H1 (cell line): Measurements from ENCODE around the gene ADRA2A. TPM values are rescaled to one million over a fixed set of nuclear protein-coding genes. Genes with fewer than 3 reads are reported as not detected.

ENCODE experiments used
- polyA plus RNA-seq, 7 experiments: library from polyadenylated mRNA; depleted of rRNA in 3 of 7; stranded (reverse) in 5 of 7; unstranded in 2 of 7; fragments of >200 nt in 5 of 7; fragments of 200-250 nt in 2 of 7; gene quantifications; 1 replicate in 5 of 7; 2 replicates in 1 of 7; 4 replicates in 1 of 7; pipeline versions ENCODE4 v1.2.1 to v1.2.3, GENCODE V29; 2011 to 2013; ENCODE audit warnings: missing spikeins in 2 of 7, mixed read lengths in 2 of 7
- small RNA-seq: library from polyadenylated mRNA; stranded (forward); fragments of <200 nt; extraction: miRNeasy Mini kit (QIAGEN cat#:217004); gene quantifications from one replicate; pipeline ENCODE3, GENCODE V24; 2013; ENCODE audit not compliant: insufficient read depth
- total RNA-seq: library from RNA; stranded (reverse); fragmentation: NEBNext Ultra II Directional; extraction: Animal tissue kit (Norgen Biotek cat#: 25700); gene quantifications from 2 replicates; pipeline ENCODE4 v1.2.1, GENCODE V29; 2021

Gene ADRA2A
- total and polyA plus RNA-seq, 2 of the 8 experiments (the other 6 are each of a cell fraction or from before 2014, with no cell fraction given): 5.9 to 6.2 TPM

Small RNA genes lying within 50 kb of the gene (small RNA-seq; reads per million reads assigned to genes)
- gene AL355863.1: not detected

Other genes with a start within 250 kb of the ADRA2A start
- 22.8 and 26.8 TPM in 2 replicates for gene PDCD4, start 205.1 kb upstream of the ADRA2A start, total RNA-seq
- 3.2 and 3.3 TPM in 2 replicates for gene PDCD4, start 205.1 kb upstream of the ADRA2A start, polyA plus RNA-seq (2011; rRNA removed)
- 19.6 and 22.2 TPM in 2 replicates for gene BBIP1, start 157.8 kb upstream of the ADRA2A start, total RNA-seq
- gene BBIP1, start 157.8 kb upstream of the ADRA2A start, polyA plus RNA-seq (2011; rRNA removed): 6.9 and 8.8 TPM in 2 replicates
- gene SHOC2, start 157.4 kb upstream of the ADRA2A start, total RNA-seq: 28.2 and 30.2 TPM in 2 replicates
- gene SHOC2, start 157.4 kb upstream of the ADRA2A start, polyA plus RNA-seq (2011; rRNA removed): 4.3 and 7.6 TPM in 2 replicates